ENCODE results near the gene NEGR1.

DNA sequence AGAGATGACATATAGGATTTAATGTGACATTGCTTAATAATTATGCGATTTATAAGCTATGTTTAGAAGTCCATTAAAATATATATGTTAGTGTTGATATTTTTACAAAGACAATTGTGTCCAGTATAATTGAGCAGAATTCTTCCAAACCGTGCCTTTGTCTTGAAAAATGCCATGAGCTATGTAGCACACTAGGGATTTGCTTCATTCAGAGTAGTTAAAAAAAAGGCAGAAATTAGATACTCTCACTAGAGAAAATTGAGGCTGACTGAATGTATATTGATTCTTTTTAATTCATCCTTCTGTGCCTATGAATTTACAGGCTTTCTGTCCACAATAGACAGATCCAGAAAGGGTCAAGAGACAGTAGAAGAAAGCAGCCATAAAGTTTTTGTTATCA lies 429.0 kb downstream of the NEGR1 start:
- TF ChIP-seq, protein P1, sequence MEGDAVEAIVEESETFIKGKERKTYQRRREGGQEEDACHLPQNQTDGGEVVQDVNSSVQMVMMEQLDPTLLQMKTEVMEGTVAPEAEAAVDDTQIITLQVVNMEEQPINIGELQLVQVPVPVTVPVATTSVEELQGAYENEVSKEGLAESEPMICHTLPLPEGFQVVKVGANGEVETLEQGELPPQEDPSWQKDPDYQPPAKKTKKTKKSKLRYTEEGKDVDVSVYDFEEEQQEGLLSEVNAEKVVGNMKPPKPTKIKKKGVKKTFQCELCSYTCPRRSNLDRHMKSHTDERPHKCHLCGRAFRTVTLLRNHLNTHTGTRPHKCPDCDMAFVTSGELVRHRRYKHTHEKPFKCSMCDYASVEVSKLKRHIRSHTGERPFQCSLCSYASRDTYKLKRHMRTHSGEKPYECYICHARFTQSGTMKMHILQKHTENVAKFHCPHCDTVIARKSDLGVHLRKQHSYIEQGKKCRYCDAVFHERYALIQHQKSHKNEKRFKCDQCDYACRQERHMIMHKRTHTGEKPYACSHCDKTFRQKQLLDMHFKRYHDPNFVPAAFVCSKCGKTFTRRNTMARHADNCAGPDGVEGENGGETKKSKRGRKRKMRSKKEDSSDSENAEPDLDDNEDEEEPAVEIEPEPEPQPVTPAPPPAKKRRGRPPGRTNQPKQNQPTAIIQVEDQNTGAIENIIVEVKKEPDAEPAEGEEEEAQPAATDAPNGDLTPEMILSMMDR (IDR thresholded peaks at IDR 0.05; ENCODE audit: low read depth, low read length), result no peak
- no peak for TF ChIP-seq MYC (IDR thresholded peaks at IDR 0.05; ENCODE audit: low read depth, low read length)
- TF ChIP-seq, protein P2, sequence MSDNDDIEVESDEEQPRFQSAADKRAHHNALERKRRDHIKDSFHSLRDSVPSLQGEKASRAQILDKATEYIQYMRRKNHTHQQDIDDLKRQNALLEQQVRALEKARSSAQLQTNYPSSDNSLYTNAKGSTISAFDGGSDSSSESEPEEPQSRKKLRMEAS (IDR thresholded peaks at IDR 0.05; ENCODE audit: low read depth, low read length), result no peak
- no peak for TF ChIP-seq POLR2A (IDR thresholded peaks at IDR 0.05; ENCODE audit: extremely low read depth, insufficient read length)

Measured in NB4 (cell line).